HCT116 (cell line): ENCODE data around the gene DOCK10. TPM values are rescaled to one million over a fixed set of nuclear protein-coding genes. Genes with fewer than 3 reads are reported as not detected.

Experiments used
- ATAC-seq: fragments of 200-7000 bp; cut with Tn5 transposase; 2 replicates; pipeline ENCODE4 v1.9.1; 2020; ENCODE audit warnings: mild to moderate bottlenecking, moderate library complexity
- BruUV-seq: library from RNA; stranded (reverse); fragments of 400-500 nt; replicated peaks from 2 replicates; lab custom pipeline; 2021; lab: Mats Ljungman, UMichigan
- CTCF ChIA-PET: fragments of 300-600 bp; sonication (Branson Sonifier 250); formaldehyde crosslinking; loops from one replicate; lab custom pipeline; 2021; ENCODE audit warnings: antibody characterized with exemption; lab: Charles Lee
- POLR2A ChIA-PET: fragments of 300-600, 350-600 bp; sonication (Branson Sonifier 250); formaldehyde crosslinking; loops from one replicate; lab custom pipeline; 2021; ENCODE audit warnings: antibody characterized with exemption; lab: Charles Lee
- RAD21 ChIA-PET, 2 experiments: fragments of 300-600 bp; sonication (Branson Sonifier 250); formaldehyde crosslinking; loops; one replicate each; lab custom pipeline; 2023; ENCODE audit warnings: low total read pairs in 2 of 2; ENCODE audit not compliant: uncharacterized antibody in 2 of 2, unreplicated experiment in 2 of 2, low non-redundant PET in 1 of 2; lab: Charles Lee
- DNase-seq: peaks from one replicate; pipeline ENCODE4 v3.0.0-alpha.2; 2010; ENCODE audit warnings: low read depth, low spot score
- H2AFZ ChIP-seq: fragments of 200-600 bp; shearing (Covaris generic), sonication (generic); 2 replicates; pipeline ENCODE4 v1.6.1; 2017; ENCODE audit warnings: low read depth, mixed run types, mixed read lengths, antibody characterized with exemption, low read length; ENCODE audit not compliant: poor library complexity, severe bottlenecking
- H3K27ac ChIP-seq: 2 replicates; pipeline ENCODE4 v1.5.1; 2012; ENCODE audit warnings: low read depth, low read length
- H3K27me3 ChIP-seq: fragments of 200-600 bp; sonication (generic); 2 replicates; pipeline ENCODE4 v1.6.1; 2016; ENCODE audit warnings: mixed run types, low read length, mixed read lengths; ENCODE audit not compliant: insufficient read depth
- H3K36me3 ChIP-seq, 2 experiments: fragments of 200-500 bp in 1 of 2; fragments of 200-600 bp in 1 of 2; sonication (Bioruptor generic) in 1 of 2; sonication (generic) in 1 of 2; 2 replicates each; pipeline versions ENCODE4 v1.5.1 to v1.6.1; 2014 to 2016; ENCODE audit warnings: low read length in 2 of 2, inconsistent platforms in 1 of 2, mixed read lengths in 1 of 2, mixed run types in 1 of 2; ENCODE audit not compliant: insufficient read depth in 2 of 2, control insufficient read depth in 1 of 2
- H3K4me1 ChIP-seq, 2 experiments: fragments of 200-600 bp in 1 of 2; sonication (generic) in 1 of 2; 2 replicates each; pipeline versions ENCODE4 v1.5.1 to v1.6.1; 2012 to 2017; ENCODE audit warnings: low read length in 2 of 2, inconsistent platforms in 1 of 2, mild to moderate bottlenecking in 1 of 2, mixed read lengths in 1 of 2, mixed run types in 1 of 2, moderate library complexity in 1 of 2; ENCODE audit not compliant: insufficient read depth in 2 of 2, control insufficient read depth in 1 of 2
- H3K4me2 ChIP-seq: fragments of 200-600 bp; sonication (generic); 2 replicates; pipeline ENCODE4 v1.6.1; 2017; ENCODE audit warnings: mixed run types, low read length, mixed read lengths
- H3K4me3 ChIP-seq, 2 experiments: fragments of 200-600 bp in 1 of 2; sonication (generic) in 1 of 2; replicated peaks in 1 of 2; 2 replicates each; pipeline ENCODE4 v1.5.1; 2011 to 2016; ENCODE audit warnings: low read length in 2 of 2, control low read depth in 1 of 2, low read depth in 1 of 2, mild to moderate bottlenecking in 1 of 2, mixed read lengths in 1 of 2, mixed run types in 1 of 2
- H3K79me2 ChIP-seq: fragments of 200-600 bp; sonication (generic); 2 replicates; pipeline ENCODE4 v1.6.1; 2017; ENCODE audit warnings: mild to moderate bottlenecking, mixed run types, low read length, moderate library complexity, mixed read lengths; ENCODE audit not compliant: insufficient read depth
- H3K9ac ChIP-seq: fragments of 200-600 bp; sonication (generic); 2 replicates; pipeline ENCODE4 v1.6.1; 2016; ENCODE audit warnings: low read length, mixed read lengths
- H3K9me2 ChIP-seq: fragments of 200-600 bp; sonication (generic), shearing (Covaris generic); 2 replicates; pipeline ENCODE4 v1.6.1; 2017; ENCODE audit warnings: mixed run types, mild to moderate bottlenecking, moderate library complexity; ENCODE audit not compliant: insufficient read depth
- H3K9me3 ChIP-seq, 2 experiments: fragments of 200-500 bp in 1 of 2; fragments of 200-600 bp in 1 of 2; sonication (Bioruptor generic) in 1 of 2; sonication (generic) in 1 of 2; 2 replicates each; pipeline ENCODE4 v1.6.1; 2014 to 2017; ENCODE audit warnings: low read length in 2 of 2, mixed read lengths in 2 of 2, inconsistent platforms in 1 of 2, low read depth in 1 of 2, mild to moderate bottlenecking in 1 of 2, mixed run types in 1 of 2, moderate library complexity in 1 of 2; ENCODE audit not compliant: control insufficient read depth in 1 of 2, insufficient read depth in 1 of 2
- H4K20me1 ChIP-seq: fragments of 200-600 bp; sonication (generic), shearing (Covaris generic); 2 replicates; pipeline ENCODE4 v1.6.1; 2017; ENCODE audit warnings: mixed run types, mild to moderate bottlenecking, moderate library complexity; ENCODE audit not compliant: insufficient read depth
- CBX3 ChIP-seq: IDR thresholded peaks from 2 replicates; pipeline ENCODE4 v1.6.1; 2012; ENCODE audit warnings: low read depth
- CEBPB ChIP-seq: IDR thresholded peaks from 2 replicates; pipeline ENCODE4 v1.6.1; 2012; ENCODE audit warnings: low read depth
- CTCF ChIP-seq, 3 experiments: fragments of 200-600 bp in 1 of 3; sonication (generic) in 1 of 3; IDR thresholded peaks in 2 of 3; conservative IDR thresholded peaks in 1 of 3; 2 replicates each; pipeline ENCODE4 v1.5.1; 2012 to 2017; ENCODE audit warnings: low read depth in 2 of 3, low read length in 2 of 3, antibody characterized with exemption in 1 of 3, borderline replicate concordance in 1 of 3, control low read depth in 1 of 3, mild to moderate bottlenecking in 1 of 3, mixed read lengths in 1 of 3, mixed run types in 1 of 3, moderate library complexity in 1 of 3; ENCODE audit not compliant: insufficient read depth in 1 of 3
- EGR1 ChIP-seq: IDR thresholded peaks from 2 replicates; pipeline ENCODE4 v1.6.1; 2012; ENCODE audit warnings: low read depth
- ELF1 ChIP-seq: IDR thresholded peaks from 2 replicates; pipeline ENCODE4 v1.6.1; 2012; ENCODE audit warnings: low read depth, borderline replicate concordance
- EZH2phosphoT487 ChIP-seq: fragments of 200-600 bp; IDR thresholded peaks from 2 replicates; pipeline ENCODE4 v1.6.1; 2018; ENCODE audit warnings: antibody characterized with exemption, borderline replicate concordance
- FOSL1 ChIP-seq: IDR thresholded peaks from 2 replicates; pipeline ENCODE4 v1.6.1; 2012; ENCODE audit warnings: low read depth
- JUND ChIP-seq: IDR thresholded peaks from 2 replicates; pipeline ENCODE4 v1.6.1; 2012
- MAX ChIP-seq: IDR thresholded peaks from 2 replicates; pipeline ENCODE4 v1.6.1; 2012
- POLR2AphosphoS5 ChIP-seq: IDR thresholded peaks from 2 replicates; pipeline ENCODE4 v1.6.1; 2011; ENCODE audit warnings: mild to moderate bottlenecking, low read depth, low read length, moderate library complexity
- SIN3A ChIP-seq: IDR thresholded peaks from 2 replicates; pipeline ENCODE4 v1.6.1; 2012; ENCODE audit warnings: low read depth
- SRF ChIP-seq: IDR thresholded peaks from 2 replicates; pipeline ENCODE4 v1.6.1; 2012; ENCODE audit warnings: low read depth
- ZBTB33 ChIP-seq: IDR thresholded peaks from 2 replicates; pipeline ENCODE4 v1.6.1; 2011; ENCODE audit warnings: mild to moderate bottlenecking, low read length, moderate library complexity; ENCODE audit not compliant: insufficient replicate concordance; ENCODE audit errors: extremely low read depth
- ZFX ChIP-seq: fragments of 450-650 bp; IDR thresholded peaks from 2 replicates; pipeline ENCODE4 v1.6.1; 2017
- ZNF274 ChIP-seq: fragments of 200-500 bp; sonication (Bioruptor generic); IDR thresholded peaks from 2 replicates; pipeline ENCODE4 v1.6.1; 2014; ENCODE audit warnings: mild to moderate bottlenecking, low read depth, low read length, inconsistent platforms
- intact Hi-C: fragments of 100-400 bp; cut with micrococcal nuclease; formaldehyde crosslinking; loops from 2 replicates; pipeline ENCODE4 v1.10.0; 2022
- total RNA-seq: library from RNA; stranded (reverse); gene quantifications from one replicate; pipeline ENCODE4 v1.2.1, GENCODE V29; 2021; ENCODE audit not compliant: unreplicated experiment

Gene DOCK10
- total RNA-seq, 1 experiment from 2014 or later, result 0.54 TPM

GRCh38 chr2:224887141-224887540, 155.1 kb downstream of the DOCK10 start (continued):
- TF ChIP-seq CBX3 (no peak), SRF (no peak), ZNF274 (no peak), JUND (no peak), CEBPB (no peak), FOSL1 (no peak), MAX (no peak), EGR1 (no peak), ELF1 (no peak)
- TF ChIP-seq, all 23 proteins: peak for 2

GRCh38 chr2:224885836-224886547, 156.3 kb downstream of the DOCK10 start:
- H3K27ac ChIP-seq, result no peak overlapping the region
- H3K4me1 ChIP-seq, result peaks cover 0 to 7% of the 10 kb centered on the region in 2 experiments; a peak in 1 of 4 replicates
- DNase-seq (no peak), ATAC-seq (no peak)
- ChIA-PET CTCF (no interaction called here), POLR2A (no interaction called here)
- H3K9ac ChIP-seq, result no peak overlapping the region
- H3K9me3 ChIP-seq, result no peaks in the 10 kb centered on the region
- H3K79me2 ChIP-seq, result no peaks in the 10 kb centered on the region
- H3K36me3 ChIP-seq, result no peaks in the 10 kb centered on the region
- intact Hi-C loops, result no loop called here
- no peaks in the 10 kb centered on the region for H4K20me1 ChIP-seq
- TF ChIP-seq EZH2phosphoT487 (no peak), SIN3A (no peak), FOSL1 (no peak), CEBPB (no peak), CTCF (IDR thresholded peaks at IDR 0.05 in 2 of 3, conservative IDR thresholded peaks at IDR 0.05 in 1 of 3; ENCODE audit: borderline replicate concordance in 1 of 3, insufficient read depth in 1 of 3, low read depth in 2 of 3, low read length in 2 of 3) (no peak), ZFX (no peak), CBX3 (no peak), MAX (no peak), POLR2AphosphoS5 (no peak), ELF1 (no peak), EGR1 (no peak), ZBTB33 (no peak)
- TF ChIP-seq, all 23 proteins: peak for 0
- no peak overlapping the region for H3K4me2 ChIP-seq
- no peak overlapping the region for H2AFZ ChIP-seq
- no peak overlapping the region for H3K4me3 ChIP-seq
- H3K27me3 ChIP-seq, result no peaks in the 10 kb centered on the region
- no peaks in the 10 kb centered on the region for H3K9me2 ChIP-seq
- RAD21 ChIA-PET, result no interaction called here
- BruUV-seq, result no TSS peak
